Nephron progenitor cell (in vitro differentiated cells): ENCODE results near the gene TTC22.

ENCODE experiments used
- DNase-seq: peaks from one replicate; pipeline ENCODE4 v3.0.0; 2021
- H3K27ac Mint-ChIP-seq: 2 replicates; pipeline ENCODE4 v1.8.0; 2021; ENCODE audit warnings: mild to moderate bottlenecking, moderate library complexity, mixed read lengths
- H3K27me3 Mint-ChIP-seq: 2 replicates; pipeline ENCODE4 v1.8.0; 2021; ENCODE audit warnings: mild to moderate bottlenecking, low read depth, mixed read lengths; ENCODE audit not compliant: poor library complexity
- H3K36me3 Mint-ChIP-seq: 2 replicates; pipeline ENCODE4 v1.8.0; 2021; ENCODE audit warnings: low read depth, mixed read lengths
- H3K4me1 Mint-ChIP-seq: 2 replicates; pipeline ENCODE4 v1.8.0; 2021; ENCODE audit warnings: mixed read lengths
- H3K4me3 Mint-ChIP-seq: 2 replicates; pipeline ENCODE4 v1.8.0; 2021; ENCODE audit warnings: mild to moderate bottlenecking, moderate library complexity, mixed read lengths
- H3K9me3 Mint-ChIP-seq: 2 replicates; pipeline ENCODE4 v1.8.0; 2021; ENCODE audit warnings: mild to moderate bottlenecking, moderate library complexity, mixed read lengths
- TF ChIP-seq, protein P1 (sequence below): fragments of 200-600 bp; sonication (generic); IDR thresholded peaks from 2 replicates; pipeline ENCODE4 v1.5.0; 2021; ENCODE audit warnings: antibody characterized with exemption

Gene TTC22

DNA sequence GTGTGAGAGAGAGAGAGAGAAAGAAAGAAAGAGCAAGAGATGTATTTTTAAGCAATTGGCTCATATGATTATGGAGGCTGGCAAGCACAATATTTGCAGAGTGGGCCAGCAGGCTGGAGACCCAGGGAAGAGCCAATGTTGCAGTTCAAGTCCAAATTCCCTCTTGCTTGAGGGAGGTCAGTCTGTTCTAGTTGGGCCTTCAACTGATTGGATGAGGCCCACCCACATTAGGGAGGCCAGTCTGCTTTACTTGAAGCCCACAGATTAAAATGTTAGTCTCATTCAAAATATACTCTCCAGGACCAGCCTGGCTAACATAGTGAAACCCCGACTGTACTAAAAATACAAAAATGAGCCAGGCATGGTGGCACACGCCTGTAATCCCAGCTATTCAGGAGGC is 28.2 kb downstream of the TTC22 start:
- Mint-ChIP-seq H3K4me3 (no peak overlapping the region), H3K9me3 (no peaks in the 10 kb centered on the region), H3K36me3 (no peaks in the 10 kb centered on the region), H3K4me1 (peaks cover 35% of the 10 kb centered on the region), H3K27me3 (peaks cover 39% of the 10 kb centered on the region), H3K27ac (no peak overlapping the region)
- no peak for DNase-seq
- TF ChIP-seq, protein P1, sequence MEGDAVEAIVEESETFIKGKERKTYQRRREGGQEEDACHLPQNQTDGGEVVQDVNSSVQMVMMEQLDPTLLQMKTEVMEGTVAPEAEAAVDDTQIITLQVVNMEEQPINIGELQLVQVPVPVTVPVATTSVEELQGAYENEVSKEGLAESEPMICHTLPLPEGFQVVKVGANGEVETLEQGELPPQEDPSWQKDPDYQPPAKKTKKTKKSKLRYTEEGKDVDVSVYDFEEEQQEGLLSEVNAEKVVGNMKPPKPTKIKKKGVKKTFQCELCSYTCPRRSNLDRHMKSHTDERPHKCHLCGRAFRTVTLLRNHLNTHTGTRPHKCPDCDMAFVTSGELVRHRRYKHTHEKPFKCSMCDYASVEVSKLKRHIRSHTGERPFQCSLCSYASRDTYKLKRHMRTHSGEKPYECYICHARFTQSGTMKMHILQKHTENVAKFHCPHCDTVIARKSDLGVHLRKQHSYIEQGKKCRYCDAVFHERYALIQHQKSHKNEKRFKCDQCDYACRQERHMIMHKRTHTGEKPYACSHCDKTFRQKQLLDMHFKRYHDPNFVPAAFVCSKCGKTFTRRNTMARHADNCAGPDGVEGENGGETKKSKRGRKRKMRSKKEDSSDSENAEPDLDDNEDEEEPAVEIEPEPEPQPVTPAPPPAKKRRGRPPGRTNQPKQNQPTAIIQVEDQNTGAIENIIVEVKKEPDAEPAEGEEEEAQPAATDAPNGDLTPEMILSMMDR: no peak

DNA sequence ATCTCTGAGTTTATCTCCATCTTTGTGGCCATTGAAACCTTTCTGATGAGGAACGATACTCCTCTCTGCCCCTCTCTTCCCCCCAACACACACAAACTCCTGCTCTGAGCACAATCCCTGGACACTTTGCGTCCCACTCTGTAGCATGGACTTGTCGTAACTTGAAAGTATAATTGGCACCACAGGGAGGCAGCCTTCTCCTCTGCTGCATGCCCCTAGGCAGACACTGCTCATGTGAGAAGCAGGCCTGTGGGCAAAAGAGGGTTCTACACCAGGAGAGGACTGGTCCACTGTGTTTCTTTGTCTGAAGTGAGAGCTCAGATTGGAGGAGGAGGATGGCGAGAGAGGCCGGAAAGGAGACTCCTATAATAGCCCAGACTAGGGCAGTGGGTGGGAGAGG is 33.0 kb downstream of the TTC22 start:
- no peaks in the 10 kb centered on the region for H3K36me3 Mint-ChIP-seq
- H3K27me3 Mint-ChIP-seq: peaks cover 26% of the 10 kb centered on the region
- no peaks in the 10 kb centered on the region for H3K9me3 Mint-ChIP-seq
- TF ChIP-seq, protein P1: no peak
- no peak overlapping the region for H3K4me3 Mint-ChIP-seq
- no peak for DNase-seq
- H3K27ac Mint-ChIP-seq: no peak overlapping the region
- H3K4me1 Mint-ChIP-seq: peaks cover 38% of the 10 kb centered on the region

DNA sequence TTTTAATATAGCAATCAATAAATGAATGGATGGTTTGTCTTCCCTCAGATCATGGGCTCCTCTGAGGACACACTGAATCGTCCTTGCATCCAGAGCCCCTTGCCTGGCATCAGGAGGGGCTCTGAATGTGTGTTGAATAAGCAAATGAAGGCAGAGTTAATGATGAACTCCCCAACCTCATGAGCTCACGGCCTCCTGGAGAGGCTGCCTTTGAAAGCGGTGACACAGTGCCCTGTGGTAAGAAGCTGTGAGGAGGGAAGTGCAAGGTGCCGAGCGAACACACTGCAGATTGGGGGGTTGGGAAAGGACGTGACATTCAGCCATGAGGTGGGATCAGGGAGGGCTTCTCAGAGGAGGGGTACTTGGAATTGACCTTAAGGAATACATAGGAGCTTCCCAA is 33.6 kb downstream of the TTC22 start:
- Mint-ChIP-seq H3K9me3 (no peaks in the 10 kb centered on the region), H3K36me3 (no peaks in the 10 kb centered on the region), H3K4me3 (no peak overlapping the region), H3K27me3 (peaks cover 26% of the 10 kb centered on the region), H3K27ac (no peak overlapping the region), H3K4me1 (peaks cover 43% of the 10 kb centered on the region)
- TF ChIP-seq, protein P1: no peak
- DNase-seq: no peak

DNA sequence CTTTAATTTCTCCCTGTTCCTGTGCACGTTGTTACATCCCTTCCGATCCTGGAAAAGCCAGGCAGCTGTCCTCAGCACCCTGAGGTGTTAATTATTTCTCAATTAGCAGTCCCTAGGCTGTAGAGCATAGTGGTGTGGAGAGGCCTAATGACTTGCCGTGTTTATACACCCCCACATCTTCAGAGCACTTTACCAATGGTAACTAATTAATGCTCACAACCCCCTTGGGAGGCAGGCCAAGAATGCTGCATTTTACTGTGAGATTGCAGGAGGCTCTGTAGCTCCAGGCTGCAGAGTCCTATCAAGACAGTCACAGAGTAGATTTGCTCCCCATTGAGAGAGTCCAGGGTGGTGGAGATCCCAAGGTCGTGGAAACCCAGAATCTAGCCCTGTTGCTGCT is 34.4 kb downstream of the TTC22 start:
- TF ChIP-seq, protein P1: no peak
- Mint-ChIP-seq H3K27me3 (peaks cover 26% of the 10 kb centered on the region), H3K9me3 (no peaks in the 10 kb centered on the region), H3K27ac (peak overlapping the region; percentile 31), H3K4me3 (no peak overlapping the region), H3K4me1 (peaks cover 43% of the 10 kb centered on the region), H3K36me3 (no peaks in the 10 kb centered on the region)
- DNase-seq: no peak

DNA sequence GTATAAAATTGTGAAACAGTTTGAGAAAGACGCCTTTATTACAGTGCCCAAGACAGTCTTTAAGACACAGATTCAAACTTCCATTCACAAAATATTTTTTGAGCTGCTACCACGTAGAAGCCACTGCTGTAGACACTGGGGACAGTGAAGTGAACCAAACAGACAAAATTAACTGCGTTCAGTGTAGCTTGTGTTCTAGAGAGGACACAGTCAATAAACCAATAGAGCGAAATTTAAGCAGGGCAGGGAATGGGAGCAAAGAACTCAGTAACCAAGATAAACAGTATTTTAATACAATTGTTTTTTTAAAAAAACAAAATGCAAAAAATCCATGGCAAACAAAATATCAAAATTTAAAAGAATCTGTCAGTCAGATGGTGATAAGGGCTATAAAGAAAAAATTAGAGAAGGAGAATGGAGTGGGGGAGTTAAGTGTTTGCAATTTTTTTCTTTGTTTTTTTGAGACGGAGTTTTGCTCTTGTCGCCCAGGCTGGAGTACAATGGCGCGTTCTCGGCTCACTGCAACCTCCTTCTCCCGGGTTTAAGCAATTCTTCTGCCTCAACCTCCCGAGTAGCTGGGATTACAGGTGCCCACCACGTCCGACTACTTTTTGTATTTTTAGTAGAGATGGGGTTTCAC is 36.1 kb downstream of the TTC22 start:
- Mint-ChIP-seq H3K4me1 (peaks cover 48% of the 10 kb centered on the region), H3K27ac (peak overlapping the region; percentile 40), H3K36me3 (no peaks in the 10 kb centered on the region), H3K27me3 (peaks cover 11% of the 10 kb centered on the region), H3K4me3 (peak overlapping the region; percentile 95), H3K9me3 (no peaks in the 10 kb centered on the region)
- no peak for DNase-seq
- TF ChIP-seq, protein P1: no peak
